Smooth muscle cell (in vitro differentiated cells): ENCODE results near the gene OAS2. TPM values are rescaled to one million over a fixed set of nuclear protein-coding genes. Genes with fewer than 3 reads are reported as not detected.

Source experiments
- DNase-seq: peaks from one replicate; lab custom pipeline; 2025; ENCODE audit not compliant: unreplicated experiment; lab: John Stamatoyannopoulos, UW
- H2AFZ ChIP-seq: fragments of 200-600 bp; sonication (generic); 2 replicates; pipeline ENCODE4 v1.6.0; 2016; ENCODE audit warnings: antibody characterized with exemption, low read depth, mild to moderate bottlenecking
- H3F3A ChIP-seq: fragments of 200-600 bp; sonication (generic); 2 replicates; pipeline ENCODE4 v1.6.0; 2017; ENCODE audit warnings: antibody characterized with exemption, low read depth
- H3K27ac ChIP-seq: fragments of 200-600 bp; sonication (generic); 2 replicates; pipeline ENCODE4 v1.5.1; 2016; ENCODE audit warnings: low read depth, mild to moderate bottlenecking
- H3K27me3 ChIP-seq: fragments of 200-600 bp; sonication (generic); 2 replicates; pipeline ENCODE4 v1.6.1; 2016; ENCODE audit warnings: low read depth, mild to moderate bottlenecking
- H3K36me3 ChIP-seq: fragments of 200-600 bp; sonication (generic); 2 replicates; pipeline ENCODE4 v1.5.1; 2016; ENCODE audit warnings: low read depth
- H3K4me1 ChIP-seq: fragments of 200-600 bp; sonication (generic); 2 replicates; pipeline ENCODE4 v1.5.1; 2016; ENCODE audit warnings: low read depth
- H3K4me2 ChIP-seq: fragments of 200-600 bp; sonication (generic); 2 replicates; pipeline ENCODE4 v1.6.0; 2016; ENCODE audit warnings: mild to moderate bottlenecking
- H3K4me3 ChIP-seq: fragments of 200-600 bp; sonication (generic); 2 replicates; pipeline ENCODE4 v1.5.1; 2016; ENCODE audit warnings: mild to moderate bottlenecking
- H3K79me2 ChIP-seq: fragments of 200-600 bp; sonication (generic); 2 replicates; pipeline ENCODE4 v1.6.0; 2016; ENCODE audit warnings: low read depth, mild to moderate bottlenecking
- H3K9ac ChIP-seq: fragments of 200-600 bp; sonication (generic); 2 replicates; pipeline ENCODE4 v1.6.0; 2016; ENCODE audit warnings: low read depth
- H3K9me3 ChIP-seq: fragments of 200-600 bp; sonication (generic); replicated peaks from 2 replicates; pipeline ENCODE4 v1.5.1; 2016; ENCODE audit warnings: low read depth
- H4K20me1 ChIP-seq: fragments of 200-600 bp; sonication (generic); 2 replicates; pipeline ENCODE4 v1.6.0; 2016; ENCODE audit warnings: low read depth
- CTCF ChIP-seq: fragments of 200-600 bp; sonication (generic); IDR thresholded peaks from 2 replicates; pipeline ENCODE4 v1.5.1; 2017; ENCODE audit warnings: borderline replicate concordance, mild to moderate bottlenecking, antibody characterized with exemption; ENCODE audit not compliant: insufficient read depth, poor library complexity, severe bottlenecking
- WGBS: methylation state at CpG from one replicate; pipeline ENCODE4 v1.1.7; 2016; ENCODE audit warnings: low lambda C conversion rate; 5-methylcytosine and 5-hydroxymethylcytosine counted together
- polyA plus RNA-seq: library from polyadenylated mRNA; unstranded; fragments of >200 nt; fragmentation: Nextera tagmentation; extraction: Ambion mirVana; gene quantifications from 2 replicates; pipeline ENCODE4 v1.2.1, GENCODE V29; 2016
- total RNA-seq: library from RNA; depleted of rRNA; stranded (reverse); fragments of >200 nt; gene quantifications from 2 replicates; pipeline ENCODE4 v1.2.3, GENCODE V29; 2014

Gene OAS2
- total and polyA plus RNA-seq, 2 experiments from 2014 or later: not detected

DNA sequence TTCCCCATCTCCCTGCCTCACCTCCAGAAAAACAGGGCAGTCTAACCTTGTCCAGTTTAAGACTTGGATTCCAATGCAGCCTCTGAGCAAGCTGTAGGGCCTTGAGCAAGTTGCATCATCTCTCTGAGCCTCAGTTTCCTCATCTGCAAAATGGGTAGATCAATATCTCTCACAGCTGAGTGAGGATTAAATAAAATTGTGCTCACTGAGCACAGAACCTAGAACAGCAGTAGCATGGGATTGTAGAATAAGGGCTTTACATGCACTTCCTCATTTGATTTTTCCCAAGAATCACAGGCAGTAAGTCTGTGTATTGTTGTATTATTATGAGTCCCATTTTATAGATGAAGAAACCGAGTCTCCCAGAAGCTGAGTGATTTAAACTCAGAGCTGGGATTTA is 80.2 kb downstream of the OAS2 start:
- TF ChIP-seq CTCF: no peak
- H3K9ac ChIP-seq: no peak overlapping the region
- no peaks in the 10 kb centered on the region for H3K79me2 ChIP-seq
- no peaks in the 10 kb centered on the region for H3K36me3 ChIP-seq
- H3K4me3 ChIP-seq: no peak overlapping the region
- H3K4me2 ChIP-seq: no peak overlapping the region
- H4K20me1 ChIP-seq: no peaks in the 10 kb centered on the region
- H3F3A ChIP-seq: no peaks in the 10 kb centered on the region
- no peak overlapping the region for H2AFZ ChIP-seq
- DNase-seq: no peak
- peaks cover 8% of the 10 kb centered on the region for H3K4me1 ChIP-seq
- H3K9me3 ChIP-seq: no peaks in the 10 kb centered on the region
- H3K27me3 ChIP-seq: peaks cover 66% of the 10 kb centered on the region
- H3K27ac ChIP-seq: no peak overlapping the region
- 92% methylated on average over 1 of the region's 1 CpG for WGBS

GRCh38 chr12:113059071-113059595 is 80.8 kb downstream of the OAS2 start:
- H3K27ac ChIP-seq: no peak overlapping the region
- DNase-seq: no peak
- H4K20me1 ChIP-seq: no peaks in the 10 kb centered on the region
- no peaks in the 10 kb centered on the region for H3K9me3 ChIP-seq
- H2AFZ ChIP-seq: no peak overlapping the region
- no peaks in the 10 kb centered on the region for H3K79me2 ChIP-seq
- no peak overlapping the region for H3K9ac ChIP-seq
- H3K4me1 ChIP-seq: peaks cover 8% of the 10 kb centered on the region
- no peaks in the 10 kb centered on the region for H3K36me3 ChIP-seq
- no peak for TF ChIP-seq CTCF
- H3K4me3 ChIP-seq: no peak overlapping the region
- H3K4me2 ChIP-seq: no peak overlapping the region
- WGBS: 92% methylated on average over 8 of the region's 8 CpGs
- H3F3A ChIP-seq: no peaks in the 10 kb centered on the region
- H3K27me3 ChIP-seq: peaks cover 66% of the 10 kb centered on the region

DNA sequence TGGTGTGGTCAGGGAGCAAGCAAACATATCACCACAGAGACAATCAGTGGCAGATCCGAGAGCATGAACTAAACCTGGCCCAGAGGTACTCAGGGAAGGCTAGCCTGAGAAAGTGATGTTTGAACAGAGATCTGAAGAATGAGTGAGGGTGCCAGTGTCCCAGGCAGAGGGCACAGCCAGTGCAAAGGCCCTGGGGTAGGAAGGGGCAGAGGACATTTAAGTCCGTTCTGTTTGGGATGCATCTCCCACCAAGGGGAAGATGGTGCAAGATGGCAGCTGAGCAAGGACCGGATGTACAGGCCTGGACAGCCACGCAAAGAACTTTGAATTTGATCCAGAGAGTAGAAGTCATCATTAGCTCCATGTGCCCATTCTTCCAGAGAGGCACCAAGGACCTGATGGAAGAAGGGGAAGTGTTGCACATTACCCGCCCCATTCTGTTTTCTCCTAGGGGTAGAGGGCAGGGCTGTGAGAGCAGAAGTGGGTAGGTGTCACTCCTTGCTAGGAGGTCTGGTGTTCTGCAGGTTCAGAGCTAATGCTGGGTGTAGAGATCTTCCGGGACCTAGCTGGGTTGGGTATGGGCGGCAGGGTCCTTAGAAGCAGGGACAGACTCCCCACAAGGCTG is 82.1 kb downstream of the OAS2 start:
- Histone ChIP-seq H3K36me3 (no peaks in the 10 kb centered on the region), H3K4me1 (peaks cover 8% of the 10 kb centered on the region), H3F3A (no peaks in the 10 kb centered on the region), H2AFZ (no peak overlapping the region), H4K20me1 (no peaks in the 10 kb centered on the region), H3K9me3 (no peaks in the 10 kb centered on the region), H3K4me3 (no peak overlapping the region), H3K79me2 (no peaks in the 10 kb centered on the region), H3K27me3 (peaks cover 56% of the 10 kb centered on the region), H3K4me2 (no peak overlapping the region), H3K27ac (no peak overlapping the region), H3K9ac (no peak overlapping the region)
- no peak for TF ChIP-seq CTCF
- 85% methylated on average over 7 of the region's 7 CpGs for whole genome bisulfite sequencing
- no peak for DNase-seq

GRCh38 chr12:113061061-113061694 is 82.9 kb downstream of the OAS2 start:
- no peak overlapping the region for H3K4me3 ChIP-seq
- no peaks in the 10 kb centered on the region for H3K79me2 ChIP-seq
- H3K27ac ChIP-seq: no peak overlapping the region
- H3K9ac ChIP-seq: no peak overlapping the region
- H2AFZ ChIP-seq: no peak overlapping the region
- no peaks in the 10 kb centered on the region for H4K20me1 ChIP-seq
- no peaks in the 10 kb centered on the region for H3K9me3 ChIP-seq
- TF ChIP-seq CTCF: no peak
- H3K4me1 ChIP-seq: peaks cover 8% of the 10 kb centered on the region
- H3K27me3 ChIP-seq: peaks cover 49% of the 10 kb centered on the region
- no peaks in the 10 kb centered on the region for H3K36me3 ChIP-seq
- WGBS: 81% methylated on average over 10 of the region's 10 CpGs
- H3K4me2 ChIP-seq: no peak overlapping the region
- DNase-seq: no peak
- no peaks in the 10 kb centered on the region for H3F3A ChIP-seq
